ENCODE results near the gene DUSP9. TPM values are rescaled to one million over a fixed set of nuclear protein-coding genes. Genes with fewer than 3 reads are reported as not detected.

DUSP9 gene
- total RNA-seq, 6 experiments from 2014 or later = 0.33 to 3.9 (median 0.69) TPM

DNA sequence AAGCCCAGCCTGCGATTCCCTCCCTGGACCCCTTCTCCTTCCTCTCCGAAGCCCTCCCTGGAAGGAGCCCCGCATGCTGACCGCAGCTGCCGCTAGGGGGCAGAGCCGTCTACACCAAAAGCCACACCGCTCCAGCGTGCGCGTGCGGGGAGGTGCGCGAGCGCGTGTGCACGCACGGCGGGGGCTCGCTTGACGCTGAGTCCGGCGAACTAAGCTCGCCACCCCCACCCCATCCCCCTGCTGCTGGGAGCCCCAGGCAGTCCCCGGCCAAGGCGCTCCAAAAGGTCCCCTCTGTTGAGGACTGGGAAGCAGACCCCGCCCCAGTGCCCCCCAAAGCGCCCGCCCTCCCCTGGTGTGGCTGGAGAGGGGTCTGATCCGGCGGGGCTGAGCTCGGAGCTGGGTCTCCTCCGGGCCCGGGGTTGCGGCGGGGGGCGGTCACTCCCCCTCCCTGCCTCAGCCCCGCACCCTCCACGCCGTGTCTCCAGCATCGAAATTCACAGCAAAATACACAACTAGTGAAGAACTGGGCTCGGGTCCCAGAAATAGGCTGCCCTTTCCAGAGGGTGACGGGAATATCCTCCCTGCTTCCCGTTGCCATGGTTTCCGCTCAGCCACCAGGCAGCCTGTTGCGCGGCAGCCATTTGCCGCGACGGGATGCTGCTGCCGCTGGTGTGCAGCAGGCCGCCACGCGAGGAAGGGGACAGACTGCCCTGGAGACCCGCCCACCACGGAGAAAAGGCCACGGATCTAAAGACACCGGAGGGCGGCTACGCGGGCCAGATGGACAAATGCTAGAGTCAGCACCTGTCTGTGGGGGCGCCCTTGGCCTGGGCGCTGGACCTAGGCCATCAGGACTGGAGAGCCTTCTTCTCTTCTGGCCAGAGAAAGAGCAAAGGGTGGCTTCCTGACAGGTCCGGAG lies 36.8 kb upstream of the DUSP9 start:
- Histone ChIP-seq H3K36me3 (no peaks in the 10 kb centered on the region), H3K4me1 (peaks cover 0 to 10% (median 0%) of the 10 kb centered on the region in 4 donors), H3K27ac (peak overlapping the region in 2 of 3 donors; percentile 47 to 49), H3K9me3 (no peaks in the 10 kb centered on the region), H3K4me3 (peak overlapping the region in 2 of 3 donors; percentile 15 to 27), H3K27me3 (no peaks in the 10 kb centered on the region)
- peak; percentile 71 to 80 (median 79) for DNase-seq
- TF ChIP-seq CTCF (IDR thresholded peaks at IDR 0.05) = peak; percentile 62 to 76 (median 72)
- no peak for TF ChIP-seq POLR2A (IDR thresholded peaks at IDR 0.05)
- peak; percentile 86 to 88 (median 88) for ATAC-seq
- WGBS (ENCODE audit: insufficient coverage, low coverage, low lambda C conversion rate, missing lambda C conversion rate) = no CpG with 5 or more reads among the region's 63 CpGs
- intact Hi-C loops (cut with DNase I) = no loop called here

GRCh38 chrX:153610836-153611213 lies 36.2 kb upstream of the DUSP9 start:
- intact Hi-C loops (cut with DNase I) = no loop called here

GRCh38 chrX:153611298-153612095 lies 35.5 kb upstream of the DUSP9 start:
- H3K9me3 ChIP-seq = no peaks in the 10 kb centered on the region
- no peak overlapping the region for H3K27ac ChIP-seq
- no peaks in the 10 kb centered on the region for H3K27me3 ChIP-seq
- 64% methylated on average over 5 of the region's 14 CpGs for WGBS (ENCODE audit: insufficient coverage, low coverage, low lambda C conversion rate, missing lambda C conversion rate)
- intact Hi-C loops (cut with DNase I) = no loop called here
- no peaks in the 10 kb centered on the region for H3K36me3 ChIP-seq
- H3K4me3 ChIP-seq = no peak overlapping the region
- no peak for ATAC-seq
- H3K4me1 ChIP-seq = peaks cover 0 to 10% (median 0%) of the 10 kb centered on the region in 4 donors
- no peak for DNase-seq
- TF ChIP-seq POLR2A (IDR thresholded peaks at IDR 0.05) (no peak), CTCF (IDR thresholded peaks at IDR 0.05) (no peak)

More at GRCh38 chrX:153610836-153611213, 36.2 kb upstream of the DUSP9 start:
- no peaks in the 10 kb centered on the region for H3K36me3 ChIP-seq
- TF ChIP-seq CTCF (IDR thresholded peaks at IDR 0.05) (no peak), POLR2A (IDR thresholded peaks at IDR 0.05) (no peak)
- H3K4me3 ChIP-seq = peak overlapping the region in 1 of 3 donors; percentile 27
- peaks cover 0 to 10% (median 0%) of the 10 kb centered on the region in 4 donors for H3K4me1 ChIP-seq
- ATAC-seq (peak in 1 of 4 donors; percentile 9), DNase-seq (peak in 1 of 3 donors; percentile 56)
- no peaks in the 10 kb centered on the region for H3K27me3 ChIP-seq
- WGBS (ENCODE audit: insufficient coverage, low coverage, low lambda C conversion rate, missing lambda C conversion rate) = no CpG with 5 or more reads among the region's 9 CpGs
- peak overlapping the region in 2 of 3 donors; percentile 47 to 49 for H3K27ac ChIP-seq
- H3K9me3 ChIP-seq = no peaks in the 10 kb centered on the region

DNA sequence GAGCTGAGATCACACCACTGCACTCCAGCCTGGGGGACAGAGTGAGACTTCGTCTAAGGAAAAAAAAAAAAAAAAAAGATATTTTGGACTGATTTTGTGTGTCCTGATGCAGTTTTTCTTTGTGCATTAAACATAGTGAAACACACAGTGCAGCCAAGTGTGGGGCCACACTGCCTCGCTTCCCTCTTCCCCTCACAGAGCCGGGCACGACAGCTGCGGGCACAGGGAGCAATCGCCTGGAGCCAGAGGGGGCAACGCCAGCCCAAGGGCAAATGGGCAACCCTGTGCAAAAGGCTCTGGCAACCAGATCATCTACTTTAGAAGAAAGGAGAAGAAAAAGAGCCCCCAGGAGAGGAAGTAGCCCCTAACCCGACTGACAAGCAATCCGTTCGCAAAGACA lies 34.6 kb upstream of the DUSP9 start:
- intact Hi-C loops (cut with DNase I) = no loop called here
- no peaks in the 10 kb centered on the region for H3K9me3 ChIP-seq
- H3K4me1 ChIP-seq = peaks cover 0 to 10% (median 0%) of the 10 kb centered on the region in 4 donors
- no peaks in the 10 kb centered on the region for H3K36me3 ChIP-seq
- H3K4me3 ChIP-seq = no peak overlapping the region
- no peak overlapping the region for H3K27ac ChIP-seq
- ATAC-seq = no peak
- TF ChIP-seq POLR2A (IDR thresholded peaks at IDR 0.05) (no peak), CTCF (IDR thresholded peaks at IDR 0.05) (no peak)
- peak in 1 of 3 donors; percentile 15 for DNase-seq
- H3K27me3 ChIP-seq = no peaks in the 10 kb centered on the region
- WGBS (ENCODE audit: insufficient coverage, low coverage, low lambda C conversion rate, missing lambda C conversion rate) = 52% methylated on average over 6 of the region's 10 CpGs

Measured in right lobe of liver (tissue), 6 donors.